NAMALWA (cell line): Measurements from ENCODE around the gene COX6B1.
"Not testable (repeated sequence)": the region's sequence is repeated elsewhere in the genome, so short reads cannot be mapped to it uniquely, and the experiment has no call there.

Source experiments
- DNase-seq: peaks from one replicate; pipeline ENCODE4 v3.0.0-alpha.2; 2015; ENCODE audit warnings: low spot score

Gene COX6B1, protein sequence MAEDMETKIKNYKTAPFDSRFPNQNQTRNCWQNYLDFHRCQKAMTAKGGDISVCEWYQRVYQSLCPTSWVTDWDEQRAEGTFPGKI

GRCh38 chr19:35648017-35648961 is at the start of gene COX6B1:
Gene COX6B1 (plus strand): TSS chr19:35648323. CDS start chr19:35651244, 2,921 bp downstream.
- peak; percentile 99 for DNase-seq

DNA sequence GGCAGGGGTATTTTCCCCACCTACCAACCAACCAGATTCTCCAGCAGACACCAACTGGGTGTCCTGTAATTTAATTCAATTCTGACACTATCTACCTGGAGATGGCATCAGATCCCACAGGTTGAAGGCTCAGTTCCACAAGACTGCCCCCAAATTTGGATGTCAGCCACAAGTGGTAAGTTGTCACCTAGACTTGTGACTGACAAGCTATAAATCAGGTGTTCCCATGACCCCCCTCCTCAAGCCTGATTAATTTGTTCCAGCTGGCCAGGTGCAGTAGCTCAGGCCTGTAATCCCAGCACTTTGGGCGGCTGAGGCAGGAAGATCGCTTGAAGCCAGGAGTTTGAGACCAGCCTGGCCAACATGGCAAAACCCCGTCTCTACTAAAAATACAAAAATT is 46.2 kb upstream of the COX6B1 start:
- DNase-seq: no peak

DNA sequence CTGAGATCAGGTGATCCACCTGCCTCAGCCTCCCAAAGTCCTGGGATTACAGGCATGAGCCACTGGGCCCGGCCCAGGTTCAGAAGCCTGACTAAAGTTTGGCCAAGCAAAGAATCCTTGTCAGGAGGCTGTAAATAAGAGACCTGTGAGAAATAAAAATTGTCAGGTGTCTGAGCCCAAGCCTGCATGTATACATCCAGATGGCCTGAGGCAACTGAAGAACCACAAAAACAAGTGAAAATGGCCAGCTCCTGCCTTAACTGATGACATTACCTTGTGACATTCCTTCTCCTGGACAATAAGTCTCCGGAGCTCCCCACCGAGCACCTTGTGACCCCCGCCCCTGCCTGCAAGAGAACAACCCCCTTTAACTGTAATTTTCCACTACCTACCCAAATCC is 43.7 kb upstream of the COX6B1 start:
- not testable (repeated sequence) for DNase-seq

GRCh38 chr19:35607170-35607569 is 41.0 kb upstream of the COX6B1 start:
- not testable (repeated sequence) for DNase-seq

- no peak for DNase-seq
These were observed 40.5 kb upstream of the COX6B1 start for GRCh38 chr19:35607661-35608060.

GRCh38 chr19:35608251-35608650 is 39.9 kb upstream of the COX6B1 start:
- DNase-seq: peak; percentile 76

GRCh38 chr19:35609851-35610353 is 38.2 kb upstream of the COX6B1 start:
- DNase-seq: peak; percentile 45

DNA sequence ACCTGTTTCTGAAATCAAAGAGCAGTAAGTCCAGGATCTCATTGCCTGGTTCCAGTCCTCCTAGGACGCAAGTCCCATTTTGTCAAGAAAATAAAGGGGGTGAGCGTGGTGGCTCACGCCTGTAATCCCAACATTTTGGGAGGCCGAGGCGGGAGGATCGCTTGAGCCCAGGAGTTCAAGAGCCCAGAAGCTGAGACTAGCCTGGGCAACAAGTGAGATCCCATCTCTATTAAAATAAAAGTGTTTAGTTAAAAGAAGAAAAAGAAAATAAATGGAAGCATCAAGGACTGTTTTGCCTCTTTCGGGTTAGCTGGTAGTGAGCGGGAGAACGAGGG is 35.9 kb upstream of the COX6B1 start:
- no peak for DNase-seq

- DNase-seq: peak; percentile 97
These were observed 35.4 kb upstream of the COX6B1 start, which contains the start of gene HAUS5 for GRCh38 chr19:35612559-35613321. Gene HAUS5 (plus strand): TSS chr19:35612735. CDS start chr19:35612795, 60 bp downstream.

- DNase-seq: no peak
These were observed 34.5 kb upstream of the COX6B1 start for GRCh38 chr19:35613574-35613973.

- no peak for DNase-seq
These were observed 33.1 kb upstream of the COX6B1 start for GRCh38 chr19:35615036-35615435.

GRCh38 chr19:35618857-35619256 is 29.3 kb upstream of the COX6B1 start:
- no peak for DNase-seq

GRCh38 chr19:35619290-35619923 is 28.7 kb upstream of the COX6B1 start:
- DNase-seq: no peak

- no peak for DNase-seq
These were observed 28.1 kb upstream of the COX6B1 start for GRCh38 chr19:35620001-35620400.

GRCh38 chr19:35621708-35622107 is 26.4 kb upstream of the COX6B1 start:
- DNase-seq: no peak

- DNase-seq: no peak
These were observed 25.4 kb upstream of the COX6B1 start for GRCh38 chr19:35622750-35623149.

- no peak for DNase-seq
These were observed 24.7 kb upstream of the COX6B1 start for GRCh38 chr19:35623327-35624010.

DNA sequence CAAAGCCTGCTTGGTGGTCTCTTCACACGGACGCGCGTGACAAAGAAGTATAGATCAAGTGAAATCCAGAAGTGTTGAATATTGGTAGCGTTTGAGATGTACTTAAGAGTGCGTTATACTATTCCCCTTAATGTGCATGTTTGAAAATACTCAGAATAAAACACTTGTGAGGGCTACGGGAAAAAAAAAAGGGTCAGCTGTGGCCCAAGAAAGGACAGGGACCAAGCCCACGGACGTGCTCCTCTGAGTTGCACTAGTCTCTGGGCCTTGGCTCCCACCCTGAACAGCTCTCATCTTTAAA is 19.9 kb upstream of the COX6B1 start:
- DNase-seq: no peak

- DNase-seq: peak; percentile 100
These were observed 19.4 kb upstream of the COX6B1 start, which contains the start of gene RBM42 for GRCh38 chr19:35628565-35629331. Gene RBM42 (plus strand): TSS chr19:35629036. CDS start chr19:35629154, 118 bp downstream.

DNA sequence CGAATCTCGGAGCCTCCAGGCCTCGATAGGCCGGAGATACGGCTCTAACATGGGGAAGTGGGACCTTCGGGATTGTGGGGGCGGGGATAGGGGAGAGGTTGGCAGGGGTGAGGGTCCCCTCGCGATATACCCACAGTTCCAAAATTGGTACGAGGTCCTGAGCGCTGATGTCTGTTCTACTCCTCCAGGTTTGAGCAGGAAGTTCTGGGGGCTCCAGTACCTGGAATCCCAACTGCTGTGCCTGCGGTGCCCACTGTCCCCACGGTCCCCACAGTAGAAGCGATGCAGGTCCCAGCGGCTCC is 18.8 kb upstream of the COX6B1 start:
- DNase-seq: no peak
